Transverse colon (tissue), 3 donors: Measurements from ENCODE around the gene EBF3.

ENCODE experiments used
- CTCF ChIP-seq, 5 experiments: fragments of 200-600 bp in 3 of 5; fragments of 450-650 bp in 2 of 5; sonication (generic) in 3 of 5; IDR thresholded peaks; 1 replicate in 2 of 5; 2 replicates in 3 of 5; pipeline ENCODE4 v1.5.1; 2016 to 2017; ENCODE audit warnings: antibody characterized with exemption in 5 of 5, inconsistent platforms in 3 of 5, mild to moderate bottlenecking in 2 of 5, moderate library complexity in 1 of 5
- EP300 ChIP-seq: sonication (generic); formaldehyde crosslinking; IDR thresholded peaks from one replicate; pipeline ENCODE4 v1.6.1; 2017; ENCODE audit warnings: antibody characterized with exemption, low read depth
- POLR2A ChIP-seq: fragments of 450-650 bp; IDR thresholded peaks from one replicate; pipeline ENCODE4 v1.6.1; 2016; ENCODE audit warnings: antibody characterized with exemption, mild to moderate bottlenecking, moderate library complexity

- TF ChIP-seq POLR2A: no peak
- TF ChIP-seq CTCF (IDR thresholded peaks at IDR 0.05): no peak
- TF ChIP-seq EP300: no peak
Observed at GRCh38 chr10:129938460-129938859, 25.6 kb downstream of the EBF3 start.
